NB4 (cell line): ENCODE results near the gene HGS.

Experiments
- MAX ChIP-seq: IDR thresholded peaks from 2 replicates; pipeline ENCODE4 v1.6.1; 2011; ENCODE audit warnings: low read depth, low read length
- POLR2A ChIP-seq: IDR thresholded peaks from 2 replicates; pipeline ENCODE4 v1.6.1; 2011; ENCODE audit warnings: mild to moderate bottlenecking; ENCODE audit not compliant: insufficient read length; ENCODE audit errors: extremely low read depth

GRCh38 chr17:81737947-81738800 is 54.4 kb downstream of the HGS start:
- TF ChIP-seq POLR2A (no peak), MAX (no peak)
